Measurements from ENCODE around the gene TMEM33. TPM values are rescaled to one million over a fixed set of nuclear protein-coding genes. Genes with fewer than 3 reads are reported as not detected.
"Not testable (repeated sequence)": the region's sequence is repeated elsewhere in the genome, so short reads cannot be mapped to it uniquely, and the experiment has no call there.

Gene TMEM33
- total RNA-seq, 1 experiment from 2014 or later = 82.4 TPM

- no TSS peak for BruUV-seq (replicated peaks)
- Histone ChIP-seq H3K9me2 (ENCODE audit: insufficient read depth) (no peaks in the 10 kb centered on the region), H3K4me1 (ENCODE audit: control insufficient read depth in 1 of 2, insufficient read depth in 2 of 2, low read length in 2 of 2) (peaks cover 0 to 8% of the 10 kb centered on the region in 2 experiments; a peak in 2 of 4 replicates), H3K4me3 (replicated peaks in 1 of 2; ENCODE audit: low read depth in 1 of 2, low read length in 2 of 2) (no peak overlapping the region), H3K79me2 (ENCODE audit: insufficient read depth, low read length) (no peaks in the 10 kb centered on the region), H3K36me3 (ENCODE audit: control insufficient read depth in 1 of 2, insufficient read depth in 2 of 2, low read length in 2 of 2) (no peaks in the 10 kb centered on the region), H3K9ac (ENCODE audit: low read length) (no peak overlapping the region), H3K27ac (ENCODE audit: low read depth, low read length) (no peak overlapping the region), H3K9me3 (ENCODE audit: control insufficient read depth in 1 of 2, insufficient read depth in 1 of 2, low read depth in 1 of 2, low read length in 2 of 2) (no peaks in the 10 kb centered on the region), H2AFZ (ENCODE audit: low read depth, low read length, poor library complexity, severe bottlenecking) (no peak overlapping the region), H3K4me2 (ENCODE audit: low read length) (no peak overlapping the region), H3K27me3 (ENCODE audit: insufficient read depth, low read length) (no peaks in the 10 kb centered on the region), H4K20me1 (ENCODE audit: insufficient read depth) (no peaks in the 10 kb centered on the region)
- CTCF ChIA-PET = no interaction called here
- RAD21 ChIA-PET (ENCODE audit: low non-redundant PET in 1 of 2, low total read pairs in 2 of 2, uncharacterized antibody in 2 of 2, unreplicated experiment in 2 of 2) = no interaction called here
- TF ChIP-seq EZH2 (IDR thresholded peaks at IDR 0.05) (no peak), ATF3 (IDR thresholded peaks at IDR 0.05) (no peak), ELF1 (IDR thresholded peaks at IDR 0.05; ENCODE audit: borderline replicate concordance, low read depth) (no peak), EGR1 (IDR thresholded peaks at IDR 0.05; ENCODE audit: low read depth) (no peak), MAX (IDR thresholded peaks at IDR 0.05) (no peak), CEBPB (IDR thresholded peaks at IDR 0.05; ENCODE audit: low read depth) (no peak)
- DNase-seq (ENCODE audit: low read depth, low spot score) (no peak), ATAC-seq (no peak)
- POLR2A ChIA-PET = no interaction called here
- intact Hi-C loops (cut with micrococcal nuclease) = no loop called here
Observed at GRCh38 chr4:41918278-41918677, 17.0 kb upstream of the TMEM33 start.

GRCh38 chr4:41920416-41920815 lies 14.8 kb upstream of the TMEM33 start:
- ATAC-seq; BruUV-seq (replicated peaks); H2AFZ ChIP-seq (ENCODE audit: low read depth, low read length, poor library complexity, severe bottlenecking); H3K27me3 ChIP-seq (ENCODE audit: insufficient read depth, low read length); H3K79me2 ChIP-seq (ENCODE audit: insufficient read depth, low read length); H3K27ac ChIP-seq (ENCODE audit: low read depth, low read length); H4K20me1 ChIP-seq (ENCODE audit: insufficient read depth); CTCF ChIA-PET; H3K4me2 ChIP-seq (ENCODE audit: low read length); H3K9ac ChIP-seq (ENCODE audit: low read length); H3K9me3 ChIP-seq (ENCODE audit: control insufficient read depth in 1 of 2, insufficient read depth in 1 of 2, low read depth in 1 of 2, low read length in 2 of 2); DNase-seq (ENCODE audit: low read depth, low spot score); H3K9me2 ChIP-seq (ENCODE audit: insufficient read depth); intact Hi-C loops (cut with micrococcal nuclease); RAD21 ChIA-PET (ENCODE audit: low non-redundant PET in 1 of 2, low total read pairs in 2 of 2, uncharacterized antibody in 2 of 2, unreplicated experiment in 2 of 2); H3K4me3 ChIP-seq (replicated peaks in 1 of 2; ENCODE audit: low read depth in 1 of 2, low read length in 2 of 2); H3K36me3 ChIP-seq (ENCODE audit: control insufficient read depth in 1 of 2, insufficient read depth in 2 of 2, low read length in 2 of 2); H3K4me1 ChIP-seq (ENCODE audit: control insufficient read depth in 1 of 2, insufficient read depth in 2 of 2, low read length in 2 of 2): not testable (repeated sequence)
- POLR2A ChIA-PET = interaction anchor here (1.0 kb wide), 1 partner anchor 14 kb away, joined by 3 read pairs; the partner anchor contains the start of gene TMEM33

Data from HCT116 (cell line).